Naive B cell (primary cell): ENCODE data around the gene SH3RF3. TPM values are rescaled to one million over a fixed set of nuclear protein-coding genes. Genes with fewer than 3 reads are reported as not detected.
"Not testable (repeated sequence)": the region's sequence is repeated elsewhere in the genome, so short reads cannot be mapped to it uniquely, and the experiment has no call there.

ENCODE experiments used
- ATAC-seq, 2 donors: fragments of 150-1000 bp; cut with Tn5 transposase; 2 replicates each; pipeline ENCODE4 v1.10.0; 2021; ENCODE audit warnings: low read depth in 2 of 2, mild to moderate bottlenecking in 2 of 2, moderate library complexity in 2 of 2
- DNase-seq: peaks from one replicate; pipeline ENCODE4 v3.0.0; 2022
- H3K27ac Mint-ChIP-seq, 6 donors: one replicate each; pipeline ENCODE4 v1.8.0; 2020 to 2022; ENCODE audit warnings: mild to moderate bottlenecking in 6 of 6, mixed read lengths in 6 of 6, moderate library complexity in 5 of 6, inconsistent platforms in 2 of 6
- H3K27me3 Mint-ChIP-seq, 3 donors: one replicate each; pipeline ENCODE4 v1.8.0; 2021 to 2022; ENCODE audit warnings: mixed read lengths in 3 of 3, mild to moderate bottlenecking in 1 of 3
- H3K36me3 Mint-ChIP-seq, 2 donors: one replicate each; pipeline ENCODE4 v1.8.0; 2020 to 2022; ENCODE audit warnings: mixed read lengths in 2 of 2, inconsistent platforms in 1 of 2, mild to moderate bottlenecking in 1 of 2
- H3K4me1 Mint-ChIP-seq, 3 donors: one replicate each; pipeline ENCODE4 v1.8.0; 2020 to 2022; ENCODE audit warnings: mixed read lengths in 3 of 3, inconsistent platforms in 1 of 3, mild to moderate bottlenecking in 1 of 3, moderate library complexity in 1 of 3
- H3K4me3 Mint-ChIP-seq, 8 donors: one replicate each; pipeline ENCODE4 v1.8.0; 2020 to 2022; ENCODE audit warnings: mild to moderate bottlenecking in 8 of 8, mixed read lengths in 8 of 8, moderate library complexity in 8 of 8, inconsistent platforms in 2 of 8
- H3K9me3 Mint-ChIP-seq, 7 donors: one replicate each; pipeline ENCODE4 v1.8.0; 2020 to 2022; ENCODE audit warnings: mixed read lengths in 7 of 7, mild to moderate bottlenecking in 5 of 7, inconsistent platforms in 2 of 7, moderate library complexity in 1 of 7
- polyA plus RNA-seq, 6 donors: library from polyadenylated mRNA; unstranded; fragments of 300-500 nt; fragmentation: Illumina TruSeq; gene quantifications; one replicate each; pipeline ENCODE4 v1.2.3, GENCODE V29; 2021; ENCODE audit warnings: low read depth in 6 of 6

SH3RF3 gene
- polyA plus RNA-seq, 6 donors from 2014 or later = 0.05 to 0.76 (median 0.64) TPM; not detected in 1

DNA sequence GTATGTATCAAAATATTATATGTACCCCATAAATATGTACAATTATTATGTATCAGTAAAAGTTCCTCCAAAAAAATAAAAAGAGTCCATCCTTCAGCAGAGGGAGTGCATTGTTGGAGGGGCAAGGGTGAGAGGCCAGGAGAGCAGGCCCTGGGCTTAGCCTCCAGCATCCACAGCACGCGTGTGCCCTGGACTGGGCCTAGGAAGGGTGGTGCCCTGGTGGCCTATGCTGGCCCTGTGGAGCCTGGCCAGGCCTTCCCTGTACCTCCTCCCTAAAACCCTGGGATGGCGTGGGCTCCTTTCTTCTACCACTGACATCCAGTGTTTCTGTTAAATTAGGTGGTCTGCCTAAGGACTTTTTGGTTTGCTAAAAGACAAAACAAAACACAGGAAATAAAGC is 93.4 kb downstream of the SH3RF3 start:
- Mint-ChIP-seq H3K27me3 (peaks cover 0 to 2% (median 0%) of the 10 kb centered on the region in 3 donors), H3K36me3 (peaks cover 0 to 8% of the 10 kb centered on the region in 2 donors), H3K9me3 (no peaks in the 10 kb centered on the region), H3K4me3 (no peak overlapping the region), H3K27ac (no peak overlapping the region), H3K4me1 (peaks cover 10 to 55% (median 21%) of the 10 kb centered on the region in 3 donors)
- no peak for ATAC-seq
- no peak for DNase-seq

DNA sequence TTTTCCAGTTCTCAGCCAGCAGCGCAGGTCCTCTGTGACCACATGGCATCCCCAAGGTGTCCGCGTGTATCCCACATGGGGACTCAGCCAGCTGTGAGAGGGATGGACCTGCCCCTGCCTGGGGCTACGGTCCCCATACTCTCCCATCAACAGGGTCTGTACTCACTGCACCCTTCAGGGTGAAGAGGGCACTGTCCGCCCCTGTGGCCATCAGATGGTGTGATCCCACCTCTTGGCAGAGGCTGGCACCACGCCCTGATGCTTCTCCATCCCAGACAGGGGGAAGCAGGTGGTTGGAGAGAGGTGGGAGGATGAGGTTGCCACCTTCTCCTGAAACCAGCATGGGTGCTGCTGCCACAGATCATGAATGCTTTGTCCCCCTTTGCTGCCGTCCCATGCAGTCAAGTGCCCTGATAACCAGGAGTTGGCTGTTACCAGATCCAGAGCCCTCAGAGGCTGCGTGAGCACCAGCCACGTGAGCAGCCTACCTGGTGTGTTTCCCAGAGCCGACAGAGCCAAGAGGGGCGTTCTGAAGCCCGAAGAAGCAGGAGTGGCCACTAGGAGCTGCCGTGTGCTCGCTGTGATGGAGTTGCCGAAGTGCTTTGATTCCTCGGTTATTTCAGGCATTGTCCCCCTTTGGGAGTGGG is 93.9 kb downstream of the SH3RF3 start:
- DNase-seq (no peak), ATAC-seq (no peak)
- Mint-ChIP-seq H3K27me3 (no peaks in the 10 kb centered on the region), H3K4me3 (no peak overlapping the region), H3K4me1 (peaks cover 6 to 55% (median 20%) of the 10 kb centered on the region in 3 donors), H3K9me3 (no peaks in the 10 kb centered on the region), H3K36me3 (peaks cover 0 to 8% of the 10 kb centered on the region in 2 donors), H3K27ac (no peak overlapping the region)

DNA sequence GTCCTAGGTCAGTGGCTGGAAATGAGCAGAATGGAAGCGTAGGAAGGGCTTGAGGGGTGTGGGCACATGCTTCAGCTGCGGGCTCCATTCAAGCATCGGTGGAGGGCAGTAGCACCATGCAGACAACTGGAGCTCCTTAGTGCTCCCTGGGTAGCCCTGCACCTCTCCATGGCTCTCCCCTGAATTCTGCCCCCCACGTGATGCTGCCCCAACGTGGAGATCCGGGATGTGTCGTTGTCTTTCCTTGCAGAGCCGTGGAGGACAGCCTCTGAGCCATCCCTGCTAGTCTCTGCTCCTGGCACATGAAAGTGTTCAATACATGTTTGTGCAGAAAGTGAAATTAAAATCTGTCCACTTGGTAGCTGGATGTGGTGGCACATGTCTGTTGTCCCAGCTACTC is 94.5 kb downstream of the SH3RF3 start:
- no peak overlapping the region for H3K27ac Mint-ChIP-seq
- DNase-seq (no peak), ATAC-seq (no peak)
- no peaks in the 10 kb centered on the region for H3K9me3 Mint-ChIP-seq
- H3K36me3 Mint-ChIP-seq = peaks cover 0 to 8% of the 10 kb centered on the region in 2 donors
- H3K4me1 Mint-ChIP-seq = peaks cover 5 to 51% (median 18%) of the 10 kb centered on the region in 3 donors
- no peak overlapping the region for H3K4me3 Mint-ChIP-seq
- no peaks in the 10 kb centered on the region for H3K27me3 Mint-ChIP-seq

DNA sequence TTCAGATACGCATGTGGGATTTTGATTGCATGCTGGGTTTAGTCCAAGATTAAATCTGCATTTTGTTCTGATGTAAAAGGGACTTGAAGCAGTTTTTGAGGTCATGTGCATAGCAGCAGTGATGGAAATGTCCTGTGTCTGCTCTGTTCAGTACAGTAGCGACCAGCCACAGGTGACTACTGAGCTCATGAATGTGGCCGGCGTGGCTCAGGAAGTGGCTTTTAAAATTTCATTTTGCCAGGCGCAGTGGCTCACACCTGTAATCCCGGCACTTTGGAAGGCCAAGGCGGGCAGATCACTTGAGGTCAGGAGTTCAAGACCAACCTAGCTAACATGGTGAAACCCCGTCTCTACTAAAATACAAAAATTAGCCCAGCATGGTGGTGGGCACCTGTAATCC is 95.3 kb downstream of the SH3RF3 start:
- H3K4me1 Mint-ChIP-seq = peaks cover 0 to 51% (median 14%) of the 10 kb centered on the region in 3 donors
- ATAC-seq, H3K4me3 Mint-ChIP-seq, H3K27ac Mint-ChIP-seq, H3K36me3 Mint-ChIP-seq, H3K9me3 Mint-ChIP-seq, H3K27me3 Mint-ChIP-seq, DNase-seq: not testable (repeated sequence)

DNA sequence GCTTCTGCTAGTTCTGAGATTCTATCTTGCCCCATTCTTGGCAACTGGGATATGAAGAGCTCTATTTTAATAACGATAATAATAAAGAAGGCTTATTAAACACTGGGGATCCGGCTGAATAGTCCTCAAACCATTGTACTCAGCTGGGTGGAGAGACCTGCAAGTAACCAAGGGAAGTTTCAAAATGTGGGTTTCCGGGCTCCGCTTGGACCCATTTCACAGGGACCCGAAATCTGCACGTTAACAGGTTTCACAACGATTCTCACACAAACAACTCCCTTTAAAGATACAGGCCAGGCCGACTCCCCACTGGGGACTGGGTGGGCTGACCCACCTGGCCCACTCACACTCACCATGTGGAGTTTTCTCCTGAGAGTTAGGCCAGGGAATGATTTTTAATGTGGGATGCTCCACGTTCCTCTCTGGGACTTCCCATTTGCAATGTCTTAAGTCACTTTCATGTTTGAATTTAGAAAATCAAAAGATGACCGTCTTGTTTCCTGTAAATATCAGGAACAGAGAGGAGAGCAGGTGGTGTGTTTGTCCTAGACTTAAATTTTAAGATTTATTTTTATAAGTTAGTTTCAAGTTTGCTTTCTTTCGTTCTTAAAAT is 96.3 kb downstream of the SH3RF3 start:
- Mint-ChIP-seq H3K4me1 (peaks cover 0 to 49% (median 16%) of the 10 kb centered on the region in 3 donors), H3K4me3 (peak overlapping the region in 1 of 8 donors; percentile 69), H3K36me3 (no peaks in the 10 kb centered on the region), H3K27ac (peak overlapping the region in 2 of 6 donors; percentile 56 to 67), H3K27me3 (no peaks in the 10 kb centered on the region), H3K9me3 (no peaks in the 10 kb centered on the region)
- no peak for DNase-seq
- no peak for ATAC-seq

DNA sequence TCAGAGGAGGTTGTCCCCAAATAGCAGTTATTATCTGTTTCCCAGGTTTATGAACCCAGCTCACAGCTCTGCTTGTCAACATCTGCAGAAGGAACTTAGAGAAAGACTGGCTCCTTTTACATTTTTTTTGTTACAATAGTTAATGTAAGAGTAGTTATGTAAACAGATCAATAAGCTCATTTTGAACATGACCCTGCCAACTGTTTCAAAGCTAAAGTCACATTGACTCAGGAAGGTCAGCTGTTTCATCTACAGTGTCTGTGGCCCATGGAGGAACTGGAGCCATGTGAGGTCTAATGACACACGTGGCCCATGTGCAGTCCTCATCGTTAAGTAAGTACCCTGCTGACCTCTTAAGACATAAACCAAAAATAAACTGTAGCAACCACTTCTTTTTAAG is 97.1 kb downstream of the SH3RF3 start:
- DNase-seq (no peak), ATAC-seq (no peak)
- peaks cover 0 to 54% (median 22%) of the 10 kb centered on the region in 3 donors for H3K4me1 Mint-ChIP-seq
- no peak overlapping the region for H3K27ac Mint-ChIP-seq
- H3K36me3 Mint-ChIP-seq = no peaks in the 10 kb centered on the region
- H3K4me3 Mint-ChIP-seq = peak overlapping the region in 2 of 8 donors; percentile 40 to 69
- H3K9me3 Mint-ChIP-seq = no peaks in the 10 kb centered on the region
- no peaks in the 10 kb centered on the region for H3K27me3 Mint-ChIP-seq

DNA sequence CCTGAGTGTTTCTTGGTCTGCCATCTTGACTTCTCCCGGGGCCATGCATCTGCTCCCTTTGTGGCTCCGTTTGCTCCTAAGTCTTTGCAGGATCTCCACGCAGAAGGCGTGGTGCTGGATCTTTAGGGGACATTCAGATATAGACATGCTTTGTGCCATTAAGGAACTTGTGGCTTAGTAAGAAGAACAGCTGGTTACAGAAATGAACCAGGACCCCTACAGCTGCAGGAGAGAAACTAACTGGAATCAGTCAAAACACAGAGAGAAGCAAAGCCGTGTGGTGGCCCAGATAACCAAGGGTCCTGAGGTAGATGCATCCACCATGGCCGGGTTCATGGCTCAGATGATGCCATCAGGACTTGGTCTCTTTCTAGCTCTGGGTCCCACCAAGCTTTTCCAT is 97.6 kb downstream of the SH3RF3 start:
- Mint-ChIP-seq H3K27me3 (no peaks in the 10 kb centered on the region), H3K36me3 (no peaks in the 10 kb centered on the region), H3K27ac (no peak overlapping the region), H3K9me3 (no peaks in the 10 kb centered on the region), H3K4me3 (peak overlapping the region in 3 of 8 donors; percentile 20 to 40 (median 39)), H3K4me1 (peaks cover under 1 to 59% (median 25%) of the 10 kb centered on the region in 3 donors)
- DNase-seq = no peak
- no peak for ATAC-seq

DNA sequence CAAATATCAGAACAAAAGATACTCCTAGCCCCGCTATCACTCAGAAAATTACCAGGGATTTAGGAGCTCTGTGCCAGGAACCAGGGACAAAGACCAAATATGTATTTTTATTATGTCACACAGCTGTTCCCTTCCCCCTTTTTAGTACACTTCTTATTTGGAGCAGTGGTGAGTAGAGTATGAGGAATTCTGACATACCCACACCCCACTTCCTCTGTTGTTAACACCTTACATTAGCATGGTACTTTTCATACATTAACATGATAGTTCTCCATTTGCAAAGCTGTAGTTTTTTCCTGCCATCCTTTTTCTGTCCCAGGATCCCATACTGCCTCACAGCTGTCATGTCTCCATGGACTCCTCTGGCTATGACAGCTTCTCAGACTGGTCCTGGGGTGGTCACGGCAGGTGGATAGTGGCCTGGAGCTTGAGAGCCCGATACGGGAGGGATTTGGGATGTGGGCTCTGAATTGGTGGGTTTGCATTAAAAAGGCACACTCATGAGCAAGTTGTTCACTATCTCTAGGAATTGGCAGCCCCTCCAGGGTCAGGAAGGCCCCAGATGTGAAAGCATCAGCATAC is 100.2 kb downstream of the SH3RF3 start:
- DNase-seq (no peak), ATAC-seq (no peak)
- Mint-ChIP-seq H3K4me3 (peak overlapping the region in 1 of 8 donors; percentile 10), H3K27me3 (no peaks in the 10 kb centered on the region), H3K4me1 (peaks cover 15 to 82% (median 40%) of the 10 kb centered on the region in 3 donors), H3K9me3 (no peaks in the 10 kb centered on the region), H3K36me3 (no peaks in the 10 kb centered on the region), H3K27ac (peak overlapping the region in 1 of 6 donors; percentile 33)

DNA sequence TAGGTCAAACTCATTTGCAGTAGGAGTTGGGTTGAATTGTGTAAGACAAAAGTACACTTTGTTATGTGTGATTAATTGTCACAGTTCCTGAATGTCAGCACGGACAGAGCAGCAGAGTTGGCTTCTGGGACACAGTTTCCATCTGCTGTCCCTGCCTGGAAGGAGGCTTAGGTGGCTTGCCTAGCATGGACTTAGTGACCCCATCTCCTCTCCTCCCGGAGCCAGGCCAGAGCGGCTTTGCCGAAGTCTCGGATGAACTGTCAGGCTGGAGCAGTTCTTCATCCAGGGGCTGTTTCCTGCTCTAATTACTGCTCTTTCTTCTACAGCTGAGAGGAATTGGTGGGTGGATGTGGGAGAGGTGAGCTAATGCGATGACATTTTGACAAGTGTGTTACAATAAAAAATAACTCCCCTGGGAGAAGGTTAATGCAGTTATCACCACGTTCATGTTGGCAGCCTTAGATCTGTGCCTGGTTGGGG is 102.0 kb downstream of the SH3RF3 start:
- ATAC-seq = no peak
- H3K27ac Mint-ChIP-seq = peak overlapping the region in 3 of 6 donors; percentile 3 to 90 (median 76)

DNA sequence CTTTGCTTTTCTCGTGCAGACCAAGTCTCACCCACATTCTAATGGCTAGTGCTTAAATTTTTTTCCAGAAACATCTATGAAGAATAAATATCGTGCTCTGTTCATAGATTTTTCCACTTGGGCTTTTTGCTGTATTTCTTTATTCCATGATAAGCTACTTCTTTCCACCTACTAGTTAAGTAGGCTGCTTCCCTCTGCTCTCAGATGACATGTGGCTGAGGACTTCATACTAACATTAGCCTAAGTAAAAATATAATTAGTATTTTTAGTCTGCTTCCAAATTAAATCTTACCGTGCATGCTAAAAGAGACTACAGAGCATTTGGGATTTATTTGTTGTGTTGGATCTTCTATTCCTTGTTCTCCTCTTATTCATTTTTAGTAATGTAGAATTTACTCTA is 102.4 kb downstream of the SH3RF3 start:
- no peak overlapping the region for H3K4me3 Mint-ChIP-seq
- peaks cover 17 to 82% (median 48%) of the 10 kb centered on the region in 3 donors for H3K4me1 Mint-ChIP-seq
- no peak for DNase-seq
- no peak for ATAC-seq
- no peaks in the 10 kb centered on the region for H3K27me3 Mint-ChIP-seq
- H3K9me3 Mint-ChIP-seq = no peaks in the 10 kb centered on the region
- H3K27ac Mint-ChIP-seq = peak overlapping the region in 1 of 6 donors; percentile 36
- no peaks in the 10 kb centered on the region for H3K36me3 Mint-ChIP-seq

More for the DNA sequence above, 102.0 kb downstream of the SH3RF3 start:
- no peak for DNase-seq
- no peaks in the 10 kb centered on the region for H3K9me3 Mint-ChIP-seq
- peak overlapping the region in 1 of 8 donors; percentile 37 for H3K4me3 Mint-ChIP-seq
- no peaks in the 10 kb centered on the region for H3K36me3 Mint-ChIP-seq
- H3K4me1 Mint-ChIP-seq = peaks cover 15 to 82% (median 47%) of the 10 kb centered on the region in 3 donors
- H3K27me3 Mint-ChIP-seq = no peaks in the 10 kb centered on the region

DNA sequence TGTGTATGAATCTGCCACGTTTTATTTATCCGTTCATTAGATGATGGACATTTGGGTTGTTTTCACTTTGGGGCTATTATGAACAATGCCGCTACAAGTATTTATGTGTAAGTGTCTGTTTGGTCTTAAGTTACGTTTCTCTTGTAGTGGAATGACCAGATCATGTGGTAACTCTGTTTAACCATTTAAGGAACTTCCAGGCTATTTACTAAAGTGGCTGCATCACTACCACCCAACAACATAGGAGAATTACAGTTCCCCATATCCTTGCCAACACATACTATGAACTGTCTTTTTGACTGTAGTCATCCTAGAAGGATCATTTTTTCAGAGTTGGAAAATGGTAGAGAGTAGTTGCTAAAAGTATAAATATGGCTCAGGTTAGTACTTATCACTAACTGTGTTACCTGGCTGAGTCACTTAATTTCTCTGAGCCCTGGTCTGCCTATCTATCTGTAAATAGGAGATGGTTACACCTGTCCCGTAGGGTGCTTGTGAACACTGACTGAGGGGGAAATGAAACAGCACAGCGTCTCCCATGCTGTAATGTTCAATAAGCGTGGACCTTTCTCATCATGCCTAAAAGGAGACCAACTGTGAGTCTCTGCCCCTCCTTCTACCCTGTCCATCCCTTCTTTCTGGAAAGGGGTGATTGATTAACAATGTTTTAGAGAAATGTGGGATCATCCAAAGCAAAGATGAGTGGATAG is 103.1 kb downstream of the SH3RF3 start:
- H3K4me3 Mint-ChIP-seq = peak overlapping the region in 7 of 8 donors; percentile 11 to 77 (median 58)
- no peaks in the 10 kb centered on the region for H3K36me3 Mint-ChIP-seq
- peak; percentile 70 to 90 for ATAC-seq
- H3K9me3 Mint-ChIP-seq = no peaks in the 10 kb centered on the region
- H3K4me1 Mint-ChIP-seq = peaks cover 24 to 82% (median 50%) of the 10 kb centered on the region in 3 donors
- no peak for DNase-seq
- no peaks in the 10 kb centered on the region for H3K27me3 Mint-ChIP-seq
- peak overlapping the region in 5 of 6 donors; percentile 1 to 76 (median 69) for H3K27ac Mint-ChIP-seq

DNA sequence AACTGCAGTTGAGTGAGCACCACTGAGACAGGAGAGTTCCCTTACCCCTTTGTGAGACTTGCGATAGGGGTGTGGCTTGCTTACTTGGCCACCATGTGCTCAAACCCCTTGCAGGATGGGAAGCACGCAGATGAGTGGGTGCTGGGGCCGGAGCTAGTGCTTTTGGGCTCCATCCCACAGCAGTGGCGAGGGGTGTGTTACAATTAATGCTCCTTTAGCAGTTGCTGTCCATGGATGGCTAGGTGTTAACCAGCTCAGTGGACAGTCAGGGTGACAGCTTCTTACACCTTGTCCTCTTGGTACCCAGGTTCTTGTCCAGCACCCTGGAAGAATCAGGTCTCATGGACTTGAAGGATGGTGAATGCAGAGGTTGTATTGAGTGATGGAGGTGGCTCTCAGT is 103.9 kb downstream of the SH3RF3 start:
- Mint-ChIP-seq H3K9me3 (no peaks in the 10 kb centered on the region), H3K4me3 (peak overlapping the region in 7 of 8 donors; percentile 32 to 77 (median 58)), H3K27ac (peak overlapping the region in 4 of 6 donors; percentile 28 to 80 (median 72)), H3K27me3 (no peaks in the 10 kb centered on the region), H3K4me1 (peaks cover 26 to 82% (median 45%) of the 10 kb centered on the region in 3 donors), H3K36me3 (no peaks in the 10 kb centered on the region)
- ATAC-seq (peak in 1 of 2 donors; percentile 44), DNase-seq (no peak)

DNA sequence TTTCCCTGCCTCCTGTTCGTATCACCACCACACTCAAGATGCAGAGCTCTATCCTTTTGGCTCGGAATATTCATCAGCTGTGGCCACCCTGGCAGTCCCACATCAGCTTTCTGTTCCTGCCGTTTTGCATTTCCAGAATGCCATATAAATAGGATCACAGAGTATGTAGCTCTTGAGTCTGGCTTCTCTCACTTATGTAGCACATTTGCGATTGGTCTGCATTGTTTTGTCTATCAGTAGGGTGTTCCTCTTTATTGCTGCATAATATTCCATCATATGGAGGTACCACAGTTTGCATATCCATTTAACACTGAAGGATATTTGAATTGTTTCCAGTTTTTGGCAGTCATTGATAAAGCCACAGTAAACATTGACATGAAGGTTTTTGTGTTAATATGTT is 104.6 kb downstream of the SH3RF3 start:
- peak overlapping the region in 2 of 8 donors; percentile 37 to 40 for H3K4me3 Mint-ChIP-seq
- no peak for DNase-seq
- no peaks in the 10 kb centered on the region for H3K36me3 Mint-ChIP-seq
- H3K9me3 Mint-ChIP-seq = no peaks in the 10 kb centered on the region
- peaks cover 30 to 86% (median 49%) of the 10 kb centered on the region in 3 donors for H3K4me1 Mint-ChIP-seq
- no peak for ATAC-seq
- H3K27ac Mint-ChIP-seq = no peak overlapping the region
- H3K27me3 Mint-ChIP-seq = no peaks in the 10 kb centered on the region
